Inflammatory macrophage treated with lipopolysaccharide for 1 hour (primary cell): ENCODE measurements around the gene POLR2B.
"Not testable (repeated sequence)": the region's sequence is repeated elsewhere in the genome, so short reads cannot be mapped to it uniquely, and the experiment has no call there.

Experiments
- DNase-seq, 2 donors: peaks; one replicate each; pipeline ENCODE4 v3.0.0-alpha.2; 2020 to 2022

Gene POLR2B

DNA sequence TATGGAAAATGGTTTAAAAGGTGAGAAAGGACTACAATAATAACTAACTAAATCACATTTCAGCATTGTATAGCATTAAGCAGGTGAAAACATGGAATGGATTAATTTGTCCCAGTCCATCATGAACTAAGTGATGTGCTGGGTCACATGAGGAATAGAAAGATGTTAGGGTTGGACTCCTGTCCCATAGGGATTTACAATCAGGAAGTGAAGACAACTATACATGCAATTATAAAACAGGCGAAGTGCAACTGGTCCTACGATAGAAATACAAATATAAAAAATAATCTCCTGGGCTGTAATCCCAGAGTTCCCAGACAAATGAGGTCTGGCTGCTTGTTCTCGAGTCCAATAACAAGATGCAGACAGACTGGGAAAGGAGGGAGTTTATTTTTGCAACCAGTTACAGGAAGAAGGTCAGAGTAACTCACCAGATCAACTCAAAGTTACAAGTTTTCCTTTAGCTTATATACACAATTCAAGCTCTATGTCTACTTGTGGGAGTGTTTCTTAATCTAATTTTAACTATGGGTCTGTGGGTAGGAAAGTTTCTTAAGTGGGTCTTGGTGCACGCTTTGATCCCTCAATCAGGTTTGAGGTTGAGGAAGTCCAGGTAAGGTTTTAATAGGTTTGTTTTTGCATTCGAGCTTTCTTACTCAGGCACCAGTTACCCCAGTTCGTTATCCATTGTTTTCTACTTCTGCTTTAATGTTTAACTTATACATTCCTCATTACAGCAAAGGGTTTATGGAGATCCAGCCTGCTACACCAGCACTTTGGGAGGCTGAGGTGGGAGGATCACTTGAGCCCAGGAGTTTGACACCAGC lies 81.4 kb downstream of the POLR2B start:
- DNase-seq = no peak

DNA sequence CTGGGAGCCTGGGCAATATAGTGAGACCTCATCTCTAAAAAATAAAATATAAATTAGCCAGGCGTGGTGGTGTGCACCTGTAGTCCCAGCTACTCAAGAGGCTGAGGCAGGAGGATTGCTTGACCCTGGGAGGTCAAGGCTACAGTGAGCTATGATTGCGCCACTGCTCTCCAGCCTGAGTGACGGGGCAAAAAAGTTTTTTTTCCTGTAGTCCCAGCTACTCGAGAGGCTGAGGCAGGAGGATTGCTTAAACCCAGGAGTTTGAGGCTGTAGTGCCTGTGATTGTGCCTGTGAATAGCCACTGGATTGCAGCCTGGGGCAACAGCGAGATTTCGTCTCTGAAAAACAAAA lies 82.0 kb downstream of the POLR2B start:
- DNase-seq = not testable (repeated sequence)

DNA sequence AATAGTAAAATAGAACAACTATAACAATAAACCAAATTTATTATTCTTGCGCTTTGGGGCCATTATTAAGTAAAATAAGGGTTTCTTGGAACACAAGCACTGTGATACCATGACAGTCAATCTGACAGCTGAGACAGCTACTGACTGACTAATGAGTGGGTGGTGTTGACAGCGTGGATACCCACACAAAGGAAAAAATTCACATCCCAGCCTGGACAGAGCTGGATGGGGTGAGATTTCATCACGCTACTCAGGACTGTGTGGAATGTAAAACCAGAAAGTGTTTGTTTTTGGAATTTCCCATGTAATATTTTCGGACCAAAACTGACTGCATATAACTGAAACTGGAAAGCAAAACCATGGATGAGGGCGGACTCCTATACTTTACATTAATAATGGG lies 82.7 kb downstream of the POLR2B start:
- peak; percentile 16 to 53 for DNase-seq

DNA sequence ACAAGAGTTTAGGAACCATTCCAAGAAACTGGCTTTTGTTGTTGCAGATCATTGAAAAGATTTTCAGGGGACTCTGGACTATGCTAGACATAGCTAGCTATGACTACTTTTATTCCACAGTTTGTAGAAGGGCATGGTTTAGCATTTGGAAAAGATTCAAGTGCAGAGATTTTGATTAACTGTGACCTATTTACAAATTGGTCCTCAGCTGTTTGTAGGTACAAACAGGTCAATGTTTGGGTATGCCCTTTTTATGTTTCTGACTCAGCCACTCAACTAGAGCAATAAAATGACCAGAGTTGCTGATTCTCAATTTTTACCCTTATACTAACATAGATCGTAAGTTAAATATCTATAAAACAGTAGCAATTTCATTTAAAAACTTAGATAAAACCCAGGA lies 84.8 kb downstream of the POLR2B start:
- no peak for DNase-seq

DNA sequence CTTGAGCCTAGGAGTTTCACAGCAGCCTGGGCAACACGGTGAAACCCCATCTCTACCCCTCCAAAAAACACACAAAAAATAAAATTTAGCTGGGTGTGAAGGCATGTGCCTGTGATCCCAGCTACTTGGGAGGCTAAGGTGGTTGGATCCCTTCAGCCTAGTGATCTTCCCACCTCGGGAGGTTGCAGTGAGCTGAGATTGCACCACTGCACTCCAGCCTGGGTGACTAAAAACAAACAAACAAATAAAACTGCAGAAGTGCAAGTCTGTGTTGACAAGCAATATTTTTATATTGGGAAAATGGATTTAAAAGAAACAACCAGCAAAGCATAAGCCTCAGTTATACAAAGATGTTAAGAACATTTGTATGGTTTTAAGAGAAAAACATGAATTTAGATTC lies 85.4 kb downstream of the POLR2B start:
- no peak for DNase-seq

DNA sequence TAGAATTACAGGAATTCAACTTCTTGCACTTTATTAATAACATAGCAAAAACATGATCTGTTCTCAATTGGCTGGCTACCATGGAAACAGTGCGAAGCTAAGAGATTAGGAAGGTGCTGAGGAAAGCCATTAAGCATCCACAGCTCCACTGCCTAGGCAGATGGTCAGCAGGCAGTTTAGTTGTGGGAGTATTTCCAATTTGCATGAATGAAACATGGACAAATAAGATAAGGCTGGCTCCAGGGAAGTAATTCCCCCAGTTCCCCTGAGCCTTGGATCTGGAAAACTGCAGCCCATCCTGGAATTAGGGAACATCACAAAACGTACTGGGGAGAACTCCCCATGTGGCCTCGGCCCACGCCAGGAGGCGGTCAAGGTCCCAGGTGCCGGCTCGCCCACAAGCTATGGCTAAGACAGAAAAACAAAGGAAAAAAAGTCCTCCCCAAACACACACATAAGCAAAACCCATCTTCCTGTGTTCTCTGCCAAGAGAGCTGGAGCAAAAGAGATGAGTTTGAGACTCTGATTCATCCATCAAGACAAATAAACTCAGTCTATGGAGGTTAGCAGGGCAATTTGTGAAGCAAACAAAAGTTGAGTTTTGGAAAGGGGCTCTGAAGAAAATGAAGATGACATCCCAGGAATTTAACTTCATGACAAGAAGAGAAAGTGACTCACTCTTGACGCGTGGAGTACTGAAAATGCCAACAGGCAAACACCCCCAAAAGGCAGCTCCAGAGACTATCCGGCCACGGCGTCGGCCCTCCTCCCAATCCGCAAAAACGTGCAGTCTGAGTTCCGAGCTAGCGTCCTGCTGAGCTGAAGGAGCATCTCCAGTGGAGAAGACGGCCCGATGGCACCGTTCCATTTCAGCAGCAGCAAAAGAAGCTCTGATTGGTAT lies 86.4 kb downstream of the POLR2B start:
- DNase-seq = no peak

DNA sequence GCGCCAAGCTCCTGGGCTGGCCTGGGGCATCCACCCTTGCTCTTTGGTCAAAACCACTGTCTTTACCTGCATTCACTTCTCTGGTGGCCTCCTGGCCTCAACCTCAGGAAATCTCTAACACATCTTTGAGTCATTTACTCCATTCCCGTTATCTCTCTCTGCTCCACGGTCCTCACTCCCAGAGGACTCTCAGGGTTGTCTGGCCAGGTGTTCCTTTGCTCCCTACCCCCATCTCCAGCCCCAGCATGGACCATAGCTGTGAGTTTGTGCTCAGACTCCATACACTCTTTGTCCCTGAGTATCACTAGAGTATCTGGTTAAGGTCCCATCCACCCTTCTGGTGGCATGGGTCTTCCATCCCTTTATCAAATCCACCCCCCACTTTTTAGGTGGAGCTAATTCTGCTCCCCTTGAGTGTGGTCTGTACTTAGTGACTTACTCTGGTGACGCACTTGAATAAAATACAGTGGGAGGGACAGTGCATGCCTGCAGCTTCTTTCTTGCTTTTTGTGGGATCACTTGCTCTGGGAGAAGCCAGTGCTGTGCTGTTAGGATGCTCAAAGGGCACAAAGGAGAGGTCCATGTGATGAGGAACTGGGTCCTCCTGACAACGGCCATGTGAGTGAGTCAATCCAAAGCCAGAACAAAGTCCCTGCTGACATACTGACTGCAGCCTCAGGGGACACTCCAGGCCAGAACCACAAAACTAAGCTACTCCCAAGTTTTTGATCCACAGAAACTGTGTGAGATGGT lies 87.2 kb downstream of the POLR2B start:
- peak in 1 of 2 donors; percentile 59 for DNase-seq

DNA sequence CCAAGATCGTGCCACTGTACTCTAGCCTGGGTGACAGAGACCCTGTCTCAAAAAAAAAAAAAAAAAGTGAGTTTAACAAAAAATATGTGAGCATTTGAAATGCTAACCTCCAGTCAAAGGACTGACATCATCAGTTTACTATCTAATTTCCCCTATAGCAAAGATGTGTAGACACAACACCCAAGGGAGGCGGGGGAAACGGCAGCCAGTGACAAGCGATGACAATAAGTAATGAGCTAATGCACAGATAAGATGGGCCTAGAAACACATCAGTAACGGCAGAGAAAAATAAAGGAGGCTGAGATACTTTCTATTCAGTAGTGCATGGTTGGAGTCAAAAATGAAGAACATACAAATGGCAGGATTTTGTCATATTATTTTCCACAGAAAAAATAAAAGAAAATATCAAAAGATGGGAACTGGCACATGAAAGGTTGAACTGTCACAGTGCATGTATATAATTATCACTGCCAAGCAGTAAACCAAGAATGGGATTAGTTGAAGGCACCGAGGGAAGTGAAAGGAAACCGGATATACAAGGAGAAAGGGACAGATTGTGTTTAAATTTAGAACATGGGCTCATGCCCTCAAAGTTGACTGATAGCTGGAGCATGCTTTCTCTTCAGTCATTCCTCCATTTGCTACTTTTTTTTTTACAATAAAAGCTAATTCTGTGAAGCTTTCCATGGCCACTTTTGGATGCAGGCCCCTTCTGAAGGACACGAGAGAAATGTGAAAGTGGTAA lies 89.7 kb downstream of the POLR2B start:
- no peak for DNase-seq

DNA sequence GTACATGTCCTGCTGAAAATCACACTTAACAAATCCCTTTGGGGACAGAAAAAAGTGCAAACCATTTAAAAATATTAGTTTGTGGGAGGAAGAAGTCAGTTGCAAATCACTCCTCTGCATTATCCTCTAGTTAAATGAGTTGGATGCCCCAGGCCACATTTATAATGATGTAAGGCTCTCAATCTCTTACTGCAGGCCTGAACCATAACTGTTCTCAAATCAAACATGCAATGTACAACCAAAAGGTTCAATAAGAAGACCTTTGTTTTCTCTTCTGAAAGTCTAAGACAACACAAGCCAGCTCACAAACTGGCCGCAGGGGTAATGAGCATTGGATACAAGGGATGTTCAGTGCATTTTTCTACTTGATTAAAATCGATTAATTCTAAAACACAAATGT lies 91.8 kb downstream of the POLR2B start:
- DNase-seq = no peak

DNA sequence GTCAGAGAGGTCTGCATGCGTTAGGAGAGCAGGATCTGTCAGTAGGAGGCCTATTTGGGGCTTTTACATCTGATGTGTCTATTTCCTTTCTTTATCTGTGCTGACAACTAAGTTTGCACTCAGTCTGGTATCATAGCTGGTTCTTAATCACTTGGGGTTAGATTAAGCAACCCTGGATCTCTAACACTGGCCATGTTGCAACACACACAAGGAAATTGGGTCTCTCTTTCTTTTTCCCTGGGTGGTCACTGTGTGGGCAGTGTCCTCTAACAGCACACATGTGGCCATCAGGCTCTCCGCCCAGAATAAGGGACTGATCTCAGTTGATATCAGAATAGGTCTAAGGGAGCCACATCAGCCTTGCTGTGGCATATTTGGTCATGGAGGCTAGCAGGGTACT lies 92.6 kb downstream of the POLR2B start:
- peak; percentile 57 to 83 for DNase-seq

DNA sequence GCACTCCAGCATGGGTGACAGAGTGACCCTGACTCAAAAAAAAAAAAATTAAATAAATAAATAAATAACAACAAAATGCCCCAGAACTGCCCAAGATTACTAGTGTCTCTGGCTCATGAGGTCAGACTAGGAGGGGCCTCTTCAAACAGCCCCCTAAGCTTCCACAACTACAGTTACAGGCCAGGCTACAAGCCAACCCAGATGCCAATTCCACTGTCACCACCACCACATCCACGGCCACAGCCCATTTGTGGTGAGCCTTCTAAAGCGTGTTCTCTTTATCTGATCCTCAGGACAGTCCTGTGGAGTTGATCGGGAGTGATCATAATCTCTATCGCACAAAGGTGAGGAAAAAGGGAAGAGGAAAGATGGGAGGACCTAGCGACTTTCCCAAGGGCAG lies 94.9 kb downstream of the POLR2B start:
- DNase-seq = peak in 1 of 2 donors; percentile 20

DNA sequence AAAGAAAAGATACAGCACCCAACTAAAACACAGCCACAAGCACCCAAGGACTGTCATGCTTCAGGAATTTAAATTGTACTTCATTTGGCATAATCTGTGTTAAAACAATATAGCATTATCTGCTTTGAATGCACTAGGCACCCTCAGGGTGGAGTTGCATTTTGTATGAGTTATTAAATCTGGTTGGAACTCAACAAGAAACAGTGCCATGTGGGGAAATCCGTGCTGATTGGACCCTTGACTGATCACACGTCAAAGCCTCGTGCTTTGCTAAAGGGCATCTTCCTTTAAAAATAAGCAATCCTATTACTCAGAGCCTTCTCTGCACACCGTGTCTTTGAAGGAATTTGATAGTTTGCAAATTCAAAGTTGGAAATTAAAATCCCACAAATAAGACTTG lies 96.0 kb downstream of the POLR2B start:
- DNase-seq = no peak

DNA sequence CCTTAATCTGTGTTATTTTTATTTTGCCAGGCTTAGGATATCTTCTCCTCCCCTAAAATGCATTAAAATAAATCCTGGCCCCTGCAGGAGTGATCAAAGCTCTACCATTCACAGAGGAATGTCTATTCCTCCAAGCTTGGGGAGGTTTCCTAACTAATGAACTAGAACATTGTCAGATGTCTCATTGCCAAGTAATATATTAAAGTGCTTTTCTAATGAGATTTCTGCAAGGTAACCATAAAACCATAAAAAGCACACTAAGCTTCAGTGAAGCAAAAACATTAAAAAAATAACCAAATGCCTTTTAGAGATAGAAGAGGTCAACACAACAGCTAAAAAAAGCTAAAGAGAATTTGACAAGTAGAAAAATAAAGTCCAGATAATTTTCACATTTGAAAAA lies 96.7 kb downstream of the POLR2B start:
- no peak for DNase-seq

DNA sequence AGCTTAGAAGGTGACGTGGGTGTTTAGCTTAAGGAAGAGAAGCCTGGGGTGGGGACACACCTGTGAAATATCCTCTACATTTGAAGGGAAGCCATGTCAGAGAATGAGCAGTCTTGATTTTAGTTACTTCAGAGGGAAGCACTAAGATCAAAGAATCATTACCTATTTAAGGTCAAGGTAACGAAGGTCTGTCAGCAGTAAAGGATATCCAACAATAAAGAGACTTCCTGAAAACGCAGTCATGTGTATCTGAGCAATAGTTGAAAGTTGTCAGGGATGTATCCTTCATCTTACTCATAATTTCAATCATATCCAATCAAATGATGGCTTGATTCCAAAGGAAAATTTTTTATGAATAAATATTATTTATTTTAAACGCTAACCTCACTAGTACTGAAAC lies 98.0 kb downstream of the POLR2B start:
- DNase-seq = no peak

DNA sequence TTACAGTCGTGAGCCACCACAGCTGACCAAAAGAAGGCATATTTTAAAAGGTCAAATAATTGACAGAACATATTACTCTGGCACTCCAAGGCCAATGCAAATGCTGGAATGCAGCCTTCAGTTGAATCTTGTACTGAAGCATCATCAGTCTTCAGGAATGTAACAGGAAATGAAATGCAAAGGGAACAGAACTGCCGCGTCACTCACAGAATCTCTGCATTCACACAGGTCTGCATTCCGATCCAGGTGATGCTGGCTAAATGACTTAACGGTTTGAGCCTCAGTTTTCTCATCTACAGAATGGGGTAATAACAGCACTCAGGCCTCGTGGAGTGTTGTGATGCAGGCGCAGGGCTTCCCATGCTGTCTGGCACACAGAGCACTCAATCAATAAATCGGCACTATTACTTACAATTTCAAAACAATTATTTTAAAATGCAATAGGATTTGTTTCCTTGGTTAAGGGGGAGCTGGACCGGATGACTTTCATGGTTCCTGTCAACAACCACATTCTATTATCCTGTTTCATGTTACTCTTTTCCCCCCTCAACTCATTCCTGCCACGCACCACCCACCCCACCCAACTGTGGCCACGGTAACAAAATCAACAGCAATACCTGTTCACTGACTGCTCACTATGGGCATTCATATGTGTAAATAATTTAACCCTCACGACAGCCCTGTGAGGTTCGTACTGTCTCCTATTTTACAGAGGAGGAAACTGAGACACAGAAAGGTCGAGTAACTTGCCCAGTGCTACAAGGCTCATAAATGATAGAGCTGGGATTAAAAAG lies 99.1 kb downstream of the POLR2B start:
- DNase-seq = no peak

DNA sequence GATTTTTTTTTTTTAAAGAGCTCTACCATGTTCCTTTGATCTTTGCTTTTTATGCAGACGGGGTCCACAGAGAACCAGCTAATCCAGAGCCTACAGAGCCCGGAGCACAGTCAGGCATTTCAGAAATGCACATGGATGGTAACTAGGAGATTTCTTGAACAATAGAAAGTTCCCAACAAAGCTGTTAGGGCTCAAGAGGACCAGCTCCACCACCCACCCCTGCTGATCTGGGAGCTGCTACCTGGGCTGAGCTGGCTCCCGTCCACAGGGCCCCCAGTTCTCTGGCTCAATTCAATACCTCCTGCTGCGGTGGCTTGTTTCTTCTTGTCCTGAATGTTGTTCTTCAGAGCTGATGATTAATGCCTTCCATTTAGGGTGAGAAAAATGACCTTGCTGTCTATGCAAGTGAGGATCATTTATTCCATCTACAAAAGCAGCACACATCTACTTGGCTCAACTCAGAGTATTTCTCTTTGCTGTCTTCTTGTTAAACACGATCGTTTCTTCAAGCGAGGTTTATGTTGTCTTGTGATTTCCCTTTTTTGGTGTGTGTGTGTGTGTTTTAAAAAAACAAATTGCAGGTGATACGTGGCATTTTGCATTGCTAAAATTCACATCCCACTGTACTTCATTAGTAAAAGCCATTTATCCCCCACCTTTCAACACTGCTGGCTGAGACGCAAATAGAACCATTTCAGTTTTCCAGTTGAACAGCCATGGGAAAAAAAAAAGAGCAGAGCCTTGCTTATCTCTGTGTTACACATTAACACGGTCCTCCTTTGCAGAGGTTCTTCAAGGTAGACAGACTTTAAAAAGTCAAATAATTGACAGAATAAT lies 100.2 kb downstream of the POLR2B start:
- no peak for DNase-seq
